ENCODE data around the gene ACER3. TPM values are rescaled to one million over a fixed set of nuclear protein-coding genes. Genes with fewer than 3 reads are reported as not detected.

The ACER3 gene
- total RNA-seq, 1 experiment from 2014 or later: 31.0 TPM

GRCh38 chr11:77029829-77030228, 169.1 kb downstream of the ACER3 start:
- POLR2A ChIA-PET (ENCODE audit: low non-redundant PET): no interaction called here
- no peak overlapping the region for H3K27ac ChIP-seq (ENCODE audit: low read depth, low read length, poor library complexity, severe bottlenecking)
- BruUV-seq (replicated peaks): no TSS peak
- TF ChIP-seq CTCF (conservative IDR thresholded peaks at IDR 0.05; ENCODE audit: low read depth, low read length) (no peak), EZH2 (IDR thresholded peaks at IDR 0.05; ENCODE audit: borderline replicate concordance, low read depth, low read length, poor library complexity, severe bottlenecking) (no peak)
- DNase-seq (ENCODE audit: low spot score): no peak
- H3K4me3 ChIP-seq (ENCODE audit: low read depth, low read length, poor library complexity, severe bottlenecking): no peak overlapping the region
- H3K36me3 ChIP-seq (ENCODE audit: insufficient read depth, low read length, poor library complexity, severe bottlenecking): no peaks in the 10 kb centered on the region
- CTCF ChIA-PET: no interaction called here
- no peaks in the 10 kb centered on the region for H3K4me1 ChIP-seq (ENCODE audit: insufficient read depth, low read length, poor library complexity, severe bottlenecking)
- intact Hi-C loops (cut with micrococcal nuclease; ENCODE audit: unreplicated experiment): no loop called here
- H3K27me3 ChIP-seq (replicated peaks; ENCODE audit: insufficient read depth, low read depth, low read length, poor library complexity): peaks cover 9% of the 10 kb centered on the region
- no peaks in the 10 kb centered on the region for H3K9me3 ChIP-seq (ENCODE audit: low read depth, low read length, poor library complexity, severe bottlenecking)

GRCh38 chr11:77030834-77031414, 170.2 kb downstream of the ACER3 start:
- no peaks in the 10 kb centered on the region for H3K4me1 ChIP-seq (ENCODE audit: insufficient read depth, low read length, poor library complexity, severe bottlenecking)
- CTCF ChIA-PET: interaction anchor here (1.0 kb wide), 1 partner anchor 17 kb away, joined by 4 read pairs; no protein-coding TSS in a partner anchor

GRCh38 chr11:77031599-77031998, 170.9 kb downstream of the ACER3 start:
- POLR2A ChIA-PET (ENCODE audit: low non-redundant PET): no interaction called here
- intact Hi-C loops (cut with micrococcal nuclease; ENCODE audit: unreplicated experiment): no loop called here

More at GRCh38 chr11:77030834-77031414, 170.2 kb downstream of the ACER3 start:
- POLR2A ChIA-PET (ENCODE audit: low non-redundant PET): no interaction called here
- TF ChIP-seq EZH2 (IDR thresholded peaks at IDR 0.05; ENCODE audit: borderline replicate concordance, low read depth, low read length, poor library complexity, severe bottlenecking) (no peak), CTCF (conservative IDR thresholded peaks at IDR 0.05; ENCODE audit: low read depth, low read length) (no peak)
- H3K27ac ChIP-seq (ENCODE audit: low read depth, low read length, poor library complexity, severe bottlenecking): no peak overlapping the region
- no peaks in the 10 kb centered on the region for H3K9me3 ChIP-seq (ENCODE audit: low read depth, low read length, poor library complexity, severe bottlenecking)
- H3K36me3 ChIP-seq (ENCODE audit: insufficient read depth, low read length, poor library complexity, severe bottlenecking): no peaks in the 10 kb centered on the region
- no TSS peak for BruUV-seq (replicated peaks)
- no peak overlapping the region for H3K4me3 ChIP-seq (ENCODE audit: low read depth, low read length, poor library complexity, severe bottlenecking)
- no peak for DNase-seq (ENCODE audit: low spot score)
- intact Hi-C loops (cut with micrococcal nuclease; ENCODE audit: unreplicated experiment): no loop called here
- peaks cover 9% of the 10 kb centered on the region for H3K27me3 ChIP-seq (replicated peaks; ENCODE audit: insufficient read depth, low read depth, low read length, poor library complexity)

More at GRCh38 chr11:77031599-77031998, 170.9 kb downstream of the ACER3 start:
- no peaks in the 10 kb centered on the region for H3K36me3 ChIP-seq (ENCODE audit: insufficient read depth, low read length, poor library complexity, severe bottlenecking)
- H3K4me1 ChIP-seq (ENCODE audit: insufficient read depth, low read length, poor library complexity, severe bottlenecking): no peaks in the 10 kb centered on the region
- H3K4me3 ChIP-seq (ENCODE audit: low read depth, low read length, poor library complexity, severe bottlenecking): no peak overlapping the region
- DNase-seq (ENCODE audit: low spot score): no peak
- TF ChIP-seq EZH2 (IDR thresholded peaks at IDR 0.05; ENCODE audit: borderline replicate concordance, low read depth, low read length, poor library complexity, severe bottlenecking): no peak
- no peak for TF ChIP-seq CTCF (conservative IDR thresholded peaks at IDR 0.05; ENCODE audit: low read depth, low read length)
- H3K27me3 ChIP-seq (replicated peaks; ENCODE audit: insufficient read depth, low read depth, low read length, poor library complexity): peaks cover 9% of the 10 kb centered on the region
- no peak overlapping the region for H3K27ac ChIP-seq (ENCODE audit: low read depth, low read length, poor library complexity, severe bottlenecking)
- no TSS peak for BruUV-seq (replicated peaks)
- no peaks in the 10 kb centered on the region for H3K9me3 ChIP-seq (ENCODE audit: low read depth, low read length, poor library complexity, severe bottlenecking)
- CTCF ChIA-PET: no interaction called here
